Neutrophil (primary cell): ENCODE data around the gene FOXR2.

Experiments used
- H3K27ac ChIP-seq: fragments of 200-600 bp; sonication (generic); 2 replicates; pipeline ENCODE4 v1.5.1; 2016; ENCODE audit warnings: mild to moderate bottlenecking, moderate library complexity
- H3K27me3 ChIP-seq: fragments of 200-600 bp; sonication (generic); 2 replicates; pipeline ENCODE4 v1.6.0; 2016; ENCODE audit warnings: mild to moderate bottlenecking
- H3K36me3 ChIP-seq: fragments of 200-600 bp; sonication (generic); 2 replicates; pipeline ENCODE4 v1.5.1; 2017
- H3K4me1 ChIP-seq, 2 experiments: fragments of 200-600 bp in 1 of 2; sonication (generic) in 1 of 2; 1 replicate in 1 of 2; 2 replicates in 1 of 2; pipeline versions ENCODE4 v1.5.1 to v1.6.1; 2013 to 2016; ENCODE audit warnings: low read depth in 1 of 2, low read length in 1 of 2, mild to moderate bottlenecking in 1 of 2, moderate library complexity in 1 of 2; ENCODE audit not compliant: control insufficient read depth in 1 of 2, insufficient read depth in 1 of 2
- H3K4me3 ChIP-seq, 2 experiments: fragments of 200-600 bp in 1 of 2; sonication (generic) in 1 of 2; 1 replicate in 1 of 2; 2 replicates in 1 of 2; pipeline ENCODE4 v1.5.1; 2013 to 2016; ENCODE audit warnings: low read depth in 1 of 2, low read length in 1 of 2, mild to moderate bottlenecking in 1 of 2, moderate library complexity in 1 of 2
- H3K9me3 ChIP-seq: fragments of 200-600 bp; sonication (generic); 2 replicates; pipeline ENCODE4 v1.5.1; 2016
- TF ChIP-seq, protein P1 (sequence below): fragments of 200-600 bp; sonication (generic); IDR thresholded peaks from 2 replicates; pipeline ENCODE4 v1.5.1; 2016; ENCODE audit warnings: antibody characterized with exemption

The FOXR2 gene

DNA sequence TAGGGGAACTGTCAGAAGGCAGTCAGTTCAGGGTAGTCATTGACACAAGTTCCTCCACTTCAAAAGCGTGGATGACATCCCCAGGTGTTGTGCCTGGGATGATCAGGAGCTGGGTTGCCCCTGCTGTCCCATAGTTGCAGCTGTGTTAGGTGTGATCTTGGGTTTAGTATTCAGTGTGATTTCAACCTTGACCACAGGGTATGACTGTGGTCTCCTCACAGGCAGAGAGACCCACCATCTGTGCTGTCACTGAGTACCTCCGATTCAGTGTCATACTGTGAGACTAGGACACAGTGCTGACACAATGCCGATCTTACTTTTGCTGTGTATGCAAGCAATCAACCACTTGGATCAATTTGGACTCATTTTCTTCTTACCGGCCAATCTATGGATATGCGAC is 25.2 kb downstream of the FOXR2 start:
- TF ChIP-seq, protein P1, sequence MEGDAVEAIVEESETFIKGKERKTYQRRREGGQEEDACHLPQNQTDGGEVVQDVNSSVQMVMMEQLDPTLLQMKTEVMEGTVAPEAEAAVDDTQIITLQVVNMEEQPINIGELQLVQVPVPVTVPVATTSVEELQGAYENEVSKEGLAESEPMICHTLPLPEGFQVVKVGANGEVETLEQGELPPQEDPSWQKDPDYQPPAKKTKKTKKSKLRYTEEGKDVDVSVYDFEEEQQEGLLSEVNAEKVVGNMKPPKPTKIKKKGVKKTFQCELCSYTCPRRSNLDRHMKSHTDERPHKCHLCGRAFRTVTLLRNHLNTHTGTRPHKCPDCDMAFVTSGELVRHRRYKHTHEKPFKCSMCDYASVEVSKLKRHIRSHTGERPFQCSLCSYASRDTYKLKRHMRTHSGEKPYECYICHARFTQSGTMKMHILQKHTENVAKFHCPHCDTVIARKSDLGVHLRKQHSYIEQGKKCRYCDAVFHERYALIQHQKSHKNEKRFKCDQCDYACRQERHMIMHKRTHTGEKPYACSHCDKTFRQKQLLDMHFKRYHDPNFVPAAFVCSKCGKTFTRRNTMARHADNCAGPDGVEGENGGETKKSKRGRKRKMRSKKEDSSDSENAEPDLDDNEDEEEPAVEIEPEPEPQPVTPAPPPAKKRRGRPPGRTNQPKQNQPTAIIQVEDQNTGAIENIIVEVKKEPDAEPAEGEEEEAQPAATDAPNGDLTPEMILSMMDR = no peak
- H3K4me3 ChIP-seq = no peak overlapping the region
- no peaks in the 10 kb centered on the region for H3K36me3 ChIP-seq
- no peaks in the 10 kb centered on the region for H3K9me3 ChIP-seq
- no peaks in the 10 kb centered on the region for H3K27me3 ChIP-seq
- H3K27ac ChIP-seq = no peak overlapping the region
- H3K4me1 ChIP-seq = no peaks in the 10 kb centered on the region

DNA sequence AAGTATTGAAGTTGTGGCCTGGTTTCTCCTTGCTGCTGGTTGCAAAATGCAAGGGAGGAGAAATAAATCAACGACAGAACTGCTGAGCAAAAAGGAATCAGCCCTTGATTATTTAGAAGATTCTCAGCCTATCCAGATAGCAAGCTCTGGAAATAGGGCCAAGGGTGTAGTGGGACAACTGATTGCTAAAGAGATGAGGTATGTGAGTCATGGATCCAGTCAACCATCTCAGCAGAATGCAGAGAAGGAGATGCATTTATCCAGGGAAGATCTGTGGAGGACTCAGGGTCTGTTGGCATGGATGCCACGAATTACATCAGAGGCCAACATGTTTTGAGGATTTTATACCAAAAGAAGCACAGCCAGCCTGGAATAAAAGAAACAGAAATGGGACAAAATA is 36.7 kb downstream of the FOXR2 start:
- no peaks in the 10 kb centered on the region for H3K36me3 ChIP-seq
- no peaks in the 10 kb centered on the region for H3K27me3 ChIP-seq
- no peak overlapping the region for H3K4me3 ChIP-seq
- no peak overlapping the region for H3K27ac ChIP-seq
- TF ChIP-seq, protein P1 = no peak
- no peaks in the 10 kb centered on the region for H3K4me1 ChIP-seq
- no peaks in the 10 kb centered on the region for H3K9me3 ChIP-seq

DNA sequence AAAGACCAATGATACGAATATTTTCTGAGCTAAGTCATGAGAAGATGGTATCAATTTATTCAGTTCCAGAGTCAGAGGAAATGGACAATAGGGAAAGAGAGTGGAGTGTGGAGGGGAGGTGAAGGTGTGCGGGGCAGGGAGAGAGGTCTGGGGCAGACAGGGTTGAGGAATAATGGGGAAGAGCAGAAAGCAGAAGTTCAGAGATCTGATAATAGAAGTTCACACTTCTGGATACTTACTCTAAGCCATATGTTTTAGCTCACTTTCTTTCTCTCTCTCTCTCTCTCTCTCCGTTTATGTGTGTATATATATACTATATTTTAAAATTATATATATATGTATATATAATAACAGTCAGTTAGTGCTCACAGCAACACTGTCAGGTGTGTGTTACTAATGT is 40.4 kb downstream of the FOXR2 start:
- Histone ChIP-seq H3K36me3 (no peaks in the 10 kb centered on the region), H3K27me3 (no peaks in the 10 kb centered on the region), H3K4me3 (no peak overlapping the region), H3K4me1 (no peaks in the 10 kb centered on the region), H3K9me3 (no peaks in the 10 kb centered on the region), H3K27ac (no peak overlapping the region)
- TF ChIP-seq, protein P1 = no peak

DNA sequence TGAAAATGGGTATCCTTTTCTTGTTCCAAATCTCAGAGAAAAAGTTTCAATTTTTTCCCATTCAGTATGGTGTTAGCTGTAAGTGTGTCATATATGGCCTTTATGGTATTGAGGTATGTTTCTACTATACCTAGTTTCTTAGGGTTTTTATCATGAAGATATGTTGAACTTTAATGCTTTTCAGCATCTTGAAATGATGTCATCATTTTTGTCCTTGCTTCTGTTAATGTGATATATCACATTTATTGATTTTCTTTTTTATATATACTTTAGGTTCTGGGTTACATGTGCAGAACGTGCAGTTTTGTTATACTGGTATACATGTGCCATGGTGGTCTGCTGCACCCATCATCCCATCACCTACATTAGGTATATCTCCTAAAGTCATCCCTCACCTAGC is 44.9 kb downstream of the FOXR2 start:
- TF ChIP-seq, protein P1 = no peak
- Histone ChIP-seq H3K4me1 (no peaks in the 10 kb centered on the region), H3K4me3 (no peak overlapping the region), H3K36me3 (no peaks in the 10 kb centered on the region), H3K27ac (no peak overlapping the region), H3K9me3 (no peaks in the 10 kb centered on the region), H3K27me3 (no peaks in the 10 kb centered on the region)
